GM23338 (cell line): Measurements from ENCODE around the gene CDC14A. TPM values are rescaled to one million over a fixed set of nuclear protein-coding genes. Genes with fewer than 3 reads are reported as not detected.

Experiments used
- ATAC-seq: fragments of 200-7000 bp; cut with Tn5 transposase; 3 replicates; pipeline ENCODE4 v1.9.1; 2020
- DNase-seq: peaks from one replicate; pipeline ENCODE4 v3.0.0-alpha.2; 2015; ENCODE audit warnings: low spot score
- H2AFZ ChIP-seq: fragments of 200-600 bp; sonication (generic); 2 replicates; pipeline ENCODE4 v1.8.0; 2016; ENCODE audit warnings: antibody characterized with exemption, mild to moderate bottlenecking, moderate library complexity
- H3F3A ChIP-seq: fragments of 200-600 bp; sonication (generic); replicated peaks from 2 replicates; pipeline ENCODE4 v1.8.0; 2017; ENCODE audit warnings: antibody characterized with exemption, mixed run types, low read depth
- H3K27ac ChIP-seq: fragments of 200-600 bp; sonication (generic); 2 replicates; pipeline ENCODE4 v1.6.1; 2016; ENCODE audit warnings: low read depth
- H3K27me3 ChIP-seq: fragments of 200-600 bp; sonication (generic); 2 replicates; pipeline ENCODE4 v1.8.0; 2016; ENCODE audit warnings: mild to moderate bottlenecking, mixed run types, moderate library complexity; ENCODE audit not compliant: insufficient read depth
- H3K36me3 ChIP-seq: fragments of 200-600 bp; sonication (generic); 2 replicates; pipeline ENCODE4 v1.8.0; 2016; ENCODE audit warnings: mild to moderate bottlenecking; ENCODE audit not compliant: insufficient read depth
- H3K4me1 ChIP-seq: fragments of 200-600 bp; sonication (generic); 2 replicates; pipeline ENCODE4 v1.8.0; 2016; ENCODE audit warnings: mild to moderate bottlenecking, moderate library complexity; ENCODE audit not compliant: insufficient read depth
- H3K4me2 ChIP-seq: fragments of 200-600 bp; sonication (generic); 2 replicates; pipeline ENCODE4 v1.7.1; 2017; ENCODE audit warnings: mixed run types
- H3K4me3 ChIP-seq: fragments of 200-600 bp; sonication (generic); 2 replicates; pipeline ENCODE4 v1.6.1; 2016; ENCODE audit warnings: mixed run types
- H3K79me2 ChIP-seq: fragments of 200-600 bp; sonication (generic); replicated peaks from 2 replicates; pipeline ENCODE4 v1.8.0; 2017; ENCODE audit warnings: mild to moderate bottlenecking; ENCODE audit not compliant: insufficient read depth
- H3K9me2 ChIP-seq: fragments of 200-600 bp; sonication (generic); 2 replicates; pipeline ENCODE4 v1.8.0; 2017; ENCODE audit not compliant: insufficient read depth
- H4K20me1 ChIP-seq: fragments of 200-600 bp; sonication (generic); replicated peaks from 2 replicates; pipeline ENCODE4 v1.8.0; 2017; ENCODE audit warnings: mild to moderate bottlenecking; ENCODE audit not compliant: insufficient read depth
- H3K27ac Mint-ChIP-seq: 2 replicates; pipeline ENCODE4 v1.8.0; 2020; ENCODE audit warnings: inconsistent platforms, mild to moderate bottlenecking, moderate library complexity, mixed read lengths
- H3K27me3 Mint-ChIP-seq: 3 replicates; pipeline ENCODE4 v1.8.0; 2022; ENCODE audit warnings: low read depth, mild to moderate bottlenecking, moderate library complexity, mixed read lengths, inconsistent platforms; ENCODE audit not compliant: insufficient read depth, poor library complexity
- H3K36me3 Mint-ChIP-seq: 3 replicates; pipeline ENCODE4 v1.8.0; 2021; ENCODE audit warnings: low read depth, mild to moderate bottlenecking, inconsistent platforms, moderate library complexity, mixed read lengths
- H3K4me1 Mint-ChIP-seq: 3 replicates; pipeline ENCODE4 v1.8.0; 2020; ENCODE audit warnings: mild to moderate bottlenecking, inconsistent platforms, mixed read lengths
- H3K4me3 Mint-ChIP-seq: 3 replicates; pipeline ENCODE4 v1.8.0; 2021; ENCODE audit warnings: moderate library complexity, mild to moderate bottlenecking, inconsistent platforms, mixed read lengths
- H3K9me3 Mint-ChIP-seq: 3 replicates; pipeline ENCODE4 v1.8.0; 2020; ENCODE audit warnings: moderate library complexity, mild to moderate bottlenecking, inconsistent platforms, mixed read lengths
- CREB1 ChIP-seq: fragments of 250-450 bp; sonication (Bioruptor Pico); IDR thresholded peaks from 2 replicates; pipeline ENCODE4 v1.5.0; 2020; ENCODE audit warnings: low read depth, mild to moderate bottlenecking, moderate library complexity
- EZH2 ChIP-seq: fragments of 200-600 bp; sonication (generic); IDR thresholded peaks from one replicate; pipeline ENCODE4 v1.8.0; 2017; ENCODE audit warnings: antibody characterized with exemption, mild to moderate bottlenecking, low read depth; ENCODE audit not compliant: unreplicated experiment
- EZH2phosphoT487 ChIP-seq: fragments of 200-600 bp; sonication (generic); IDR thresholded peaks from one replicate; pipeline ENCODE4 v1.8.1; 2018; ENCODE audit warnings: antibody characterized with exemption; ENCODE audit not compliant: unreplicated experiment
- JUNB ChIP-seq: IDR thresholded peaks from one replicate; pipeline ENCODE4 v1.6.1; 2016; ENCODE audit warnings: antibody characterized with exemption; ENCODE audit not compliant: unreplicated experiment
- NANOG ChIP-seq: IDR thresholded peaks from 2 replicates; pipeline ENCODE4 v1.6.1; 2016; ENCODE audit warnings: antibody characterized with exemption, borderline replicate concordance
- POLR2AphosphoS5 ChIP-seq: IDR thresholded peaks from 2 replicates; pipeline ENCODE4 v1.6.1; 2016; ENCODE audit warnings: antibody characterized with exemption, low read depth
- STAT1 ChIP-seq: IDR thresholded peaks from one replicate; pipeline ENCODE4 v1.6.1; 2016; ENCODE audit warnings: antibody characterized with exemption; ENCODE audit not compliant: unreplicated experiment
- ZNF114 ChIP-seq: fragments of 250-450 bp; sonication (Bioruptor Pico); IDR thresholded peaks from 2 replicates; pipeline ENCODE4 v1.5.0; 2020; ENCODE audit warnings: mild to moderate bottlenecking, moderate library complexity
- ZNF331 ChIP-seq: fragments of 250-450 bp; sonication (Bioruptor Pico); IDR thresholded peaks from 2 replicates; pipeline ENCODE4 v1.5.0; 2020; ENCODE audit warnings: low read depth, mild to moderate bottlenecking, moderate library complexity
- polyA plus RNA-seq: library from polyadenylated mRNA; unstranded; fragments of >200 nt; fragmentation: Nextera tagmentation; extraction: Ambion mirVana; gene quantifications from 2 replicates; pipeline ENCODE4 v1.2.1, GENCODE V29; 2016
- total RNA-seq: library from RNA; depleted of rRNA; stranded (reverse); fragments of >200 nt; shearing (Covaris generic); gene quantifications from 2 replicates; pipeline ENCODE4 v1.2.3, GENCODE V29; 2014
- TF ChIP-seq, protein P1 (sequence below): IDR thresholded peaks from one replicate; pipeline ENCODE4 v1.6.1; 2018; ENCODE audit warnings: antibody characterized with exemption; ENCODE audit not compliant: unreplicated experiment
- TF ChIP-seq, protein P2 (sequence below): IDR thresholded peaks from 2 replicates; pipeline ENCODE4 v1.6.1; 2016; ENCODE audit warnings: antibody characterized with exemption
- TF ChIP-seq, protein P3 (sequence below): fragments of 250-450 bp; sonication (Bioruptor Pico); IDR thresholded peaks from 2 replicates; pipeline ENCODE4 v1.5.0; 2020; ENCODE audit warnings: mild to moderate bottlenecking, moderate library complexity
- TF ChIP-seq, protein P4 (sequence below), 2 experiments: fragments of 200-600 bp in 1 of 2; sonication (generic) in 1 of 2; conservative IDR thresholded peaks; 2 replicates each; pipeline versions ENCODE4 v1.5.1 to v1.6.1; 2016 to 2017; ENCODE audit warnings: antibody characterized with exemption in 2 of 2, low read depth in 2 of 2, mild to moderate bottlenecking in 2 of 2, moderate library complexity in 1 of 2

The CDC14A gene
- total and polyA plus RNA-seq, 2 experiments from 2014 or later, result 11.1 to 20.8 TPM

GRCh38 chr1:100482748-100483147 lies 130.4 kb downstream of the CDC14A start:
- Mint-ChIP-seq H3K27me3 (no peaks in the 10 kb centered on the region), H3K4me1 (peaks cover 10% of the 10 kb centered on the region; the same call in 2 of the 3 replicates), H3K9me3 (no peaks in the 10 kb centered on the region), H3K36me3 (peaks cover 6% of the 10 kb centered on the region), H3K4me3 (no peak overlapping the region), H3K27ac (no peak overlapping the region)
- DNase-seq (no peak), ATAC-seq (no peak)
- H2AFZ ChIP-seq, result no peak overlapping the region
- no peak overlapping the region for H3K4me3 ChIP-seq
- H3K27me3 ChIP-seq, result no peaks in the 10 kb centered on the region
- no peaks in the 10 kb centered on the region for H3K79me2 ChIP-seq
- H3K27ac ChIP-seq, result no peak overlapping the region
- no peak for TF ChIP-seq JUNB
- no peak for TF ChIP-seq CREB1 (CRISPR knock-in tag)
- no peak for TF ChIP-seq EZH2
- TF ChIP-seq NANOG, result no peak
- TF ChIP-seq POLR2AphosphoS5, result no peak
- TF ChIP-seq, protein P1, sequence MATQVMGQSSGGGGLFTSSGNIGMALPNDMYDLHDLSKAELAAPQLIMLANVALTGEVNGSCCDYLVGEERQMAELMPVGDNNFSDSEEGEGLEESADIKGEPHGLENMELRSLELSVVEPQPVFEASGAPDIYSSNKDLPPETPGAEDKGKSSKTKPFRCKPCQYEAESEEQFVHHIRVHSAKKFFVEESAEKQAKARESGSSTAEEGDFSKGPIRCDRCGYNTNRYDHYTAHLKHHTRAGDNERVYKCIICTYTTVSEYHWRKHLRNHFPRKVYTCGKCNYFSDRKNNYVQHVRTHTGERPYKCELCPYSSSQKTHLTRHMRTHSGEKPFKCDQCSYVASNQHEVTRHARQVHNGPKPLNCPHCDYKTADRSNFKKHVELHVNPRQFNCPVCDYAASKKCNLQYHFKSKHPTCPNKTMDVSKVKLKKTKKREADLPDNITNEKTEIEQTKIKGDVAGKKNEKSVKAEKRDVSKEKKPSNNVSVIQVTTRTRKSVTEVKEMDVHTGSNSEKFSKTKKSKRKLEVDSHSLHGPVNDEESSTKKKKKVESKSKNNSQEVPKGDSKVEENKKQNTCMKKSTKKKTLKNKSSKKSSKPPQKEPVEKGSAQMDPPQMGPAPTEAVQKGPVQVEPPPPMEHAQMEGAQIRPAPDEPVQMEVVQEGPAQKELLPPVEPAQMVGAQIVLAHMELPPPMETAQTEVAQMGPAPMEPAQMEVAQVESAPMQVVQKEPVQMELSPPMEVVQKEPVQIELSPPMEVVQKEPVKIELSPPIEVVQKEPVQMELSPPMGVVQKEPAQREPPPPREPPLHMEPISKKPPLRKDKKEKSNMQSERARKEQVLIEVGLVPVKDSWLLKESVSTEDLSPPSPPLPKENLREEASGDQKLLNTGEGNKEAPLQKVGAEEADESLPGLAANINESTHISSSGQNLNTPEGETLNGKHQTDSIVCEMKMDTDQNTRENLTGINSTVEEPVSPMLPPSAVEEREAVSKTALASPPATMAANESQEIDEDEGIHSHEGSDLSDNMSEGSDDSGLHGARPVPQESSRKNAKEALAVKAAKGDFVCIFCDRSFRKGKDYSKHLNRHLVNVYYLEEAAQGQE, result no peak
- TF ChIP-seq, protein P2, sequence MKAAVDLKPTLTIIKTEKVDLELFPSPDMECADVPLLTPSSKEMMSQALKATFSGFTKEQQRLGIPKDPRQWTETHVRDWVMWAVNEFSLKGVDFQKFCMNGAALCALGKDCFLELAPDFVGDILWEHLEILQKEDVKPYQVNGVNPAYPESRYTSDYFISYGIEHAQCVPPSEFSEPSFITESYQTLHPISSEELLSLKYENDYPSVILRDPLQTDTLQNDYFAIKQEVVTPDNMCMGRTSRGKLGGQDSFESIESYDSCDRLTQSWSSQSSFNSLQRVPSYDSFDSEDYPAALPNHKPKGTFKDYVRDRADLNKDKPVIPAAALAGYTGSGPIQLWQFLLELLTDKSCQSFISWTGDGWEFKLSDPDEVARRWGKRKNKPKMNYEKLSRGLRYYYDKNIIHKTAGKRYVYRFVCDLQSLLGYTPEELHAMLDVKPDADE, result no peak
- TF ChIP-seq EZH2phosphoT487, result no peak
- TF ChIP-seq, protein P3, sequence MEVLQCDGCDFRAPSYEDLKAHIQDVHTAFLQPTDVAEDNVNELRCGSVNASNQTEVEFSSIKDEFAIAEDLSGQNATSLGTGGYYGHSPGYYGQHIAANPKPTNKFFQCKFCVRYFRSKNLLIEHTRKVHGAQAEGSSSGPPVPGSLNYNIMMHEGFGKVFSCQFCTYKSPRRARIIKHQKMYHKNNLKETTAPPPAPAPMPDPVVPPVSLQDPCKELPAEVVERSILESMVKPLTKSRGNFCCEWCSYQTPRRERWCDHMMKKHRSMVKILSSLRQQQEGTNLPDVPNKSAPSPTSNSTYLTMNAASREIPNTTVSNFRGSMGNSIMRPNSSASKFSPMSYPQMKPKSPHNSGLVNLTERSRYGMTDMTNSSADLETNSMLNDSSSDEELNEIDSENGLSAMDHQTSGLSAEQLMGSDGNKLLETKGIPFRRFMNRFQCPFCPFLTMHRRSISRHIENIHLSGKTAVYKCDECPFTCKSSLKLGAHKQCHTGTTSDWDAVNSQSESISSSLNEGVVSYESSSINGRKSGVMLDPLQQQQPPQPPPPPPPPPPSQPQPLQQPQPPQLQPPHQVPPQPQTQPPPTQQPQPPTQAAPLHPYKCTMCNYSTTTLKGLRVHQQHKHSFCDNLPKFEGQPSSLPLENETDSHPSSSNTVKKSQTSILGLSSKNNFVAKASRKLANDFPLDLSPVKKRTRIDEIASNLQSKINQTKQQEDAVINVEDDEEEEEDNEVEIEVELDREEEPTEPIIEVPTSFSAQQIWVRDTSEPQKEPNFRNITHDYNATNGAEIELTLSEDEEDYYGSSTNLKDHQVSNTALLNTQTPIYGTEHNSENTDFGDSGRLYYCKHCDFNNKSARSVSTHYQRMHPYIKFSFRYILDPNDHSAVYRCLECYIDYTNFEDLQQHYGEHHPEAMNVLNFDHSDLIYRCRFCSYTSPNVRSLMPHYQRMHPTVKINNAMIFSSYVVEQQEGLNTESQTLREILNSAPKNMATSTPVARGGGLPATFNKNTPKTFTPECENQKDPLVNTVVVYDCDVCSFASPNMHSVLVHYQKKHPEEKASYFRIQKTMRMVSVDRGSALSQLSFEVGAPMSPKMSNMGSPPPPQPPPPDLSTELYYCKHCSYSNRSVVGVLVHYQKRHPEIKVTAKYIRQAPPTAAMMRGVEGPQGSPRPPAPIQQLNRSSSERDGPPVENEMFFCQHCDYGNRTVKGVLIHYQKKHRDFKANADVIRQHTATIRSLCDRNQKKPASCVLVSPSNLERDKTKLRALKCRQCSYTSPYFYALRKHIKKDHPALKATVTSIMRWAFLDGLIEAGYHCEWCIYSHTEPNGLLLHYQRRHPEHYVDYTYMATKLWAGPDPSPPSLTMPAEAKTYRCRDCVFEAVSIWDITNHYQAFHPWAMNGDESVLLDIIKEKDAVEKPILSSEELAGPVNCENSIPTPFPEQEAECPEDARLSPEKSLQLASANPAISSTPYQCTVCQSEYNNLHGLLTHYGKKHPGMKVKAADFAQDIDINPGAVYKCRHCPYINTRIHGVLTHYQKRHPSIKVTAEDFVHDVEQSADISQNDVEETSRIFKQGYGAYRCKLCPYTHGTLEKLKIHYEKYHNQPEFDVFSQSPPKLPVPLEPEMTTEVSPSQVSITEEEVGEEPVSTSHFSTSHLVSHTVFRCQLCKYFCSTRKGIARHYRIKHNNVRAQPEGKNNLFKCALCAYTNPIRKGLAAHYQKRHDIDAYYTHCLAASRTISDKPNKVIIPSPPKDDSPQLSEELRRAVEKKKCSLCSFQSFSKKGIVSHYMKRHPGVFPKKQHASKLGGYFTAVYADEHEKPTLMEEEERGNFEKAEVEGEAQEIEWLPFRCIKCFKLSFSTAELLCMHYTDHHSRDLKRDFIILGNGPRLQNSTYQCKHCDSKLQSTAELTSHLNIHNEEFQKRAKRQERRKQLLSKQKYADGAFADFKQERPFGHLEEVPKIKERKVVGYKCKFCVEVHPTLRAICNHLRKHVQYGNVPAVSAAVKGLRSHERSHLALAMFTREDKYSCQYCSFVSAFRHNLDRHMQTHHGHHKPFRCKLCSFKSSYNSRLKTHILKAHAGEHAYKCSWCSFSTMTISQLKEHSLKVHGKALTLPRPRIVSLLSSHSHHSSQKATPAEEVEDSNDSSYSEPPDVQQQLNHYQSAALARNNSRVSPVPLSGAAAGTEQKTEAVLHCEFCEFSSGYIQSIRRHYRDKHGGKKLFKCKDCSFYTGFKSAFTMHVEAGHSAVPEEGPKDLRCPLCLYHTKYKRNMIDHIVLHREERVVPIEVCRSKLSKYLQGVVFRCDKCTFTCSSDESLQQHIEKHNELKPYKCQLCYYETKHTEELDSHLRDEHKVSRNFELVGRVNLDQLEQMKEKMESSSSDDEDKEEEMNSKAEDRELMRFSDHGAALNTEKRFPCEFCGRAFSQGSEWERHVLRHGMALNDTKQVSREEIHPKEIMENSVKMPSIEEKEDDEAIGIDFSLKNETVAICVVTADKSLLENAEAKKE (CRISPR knock-in tag), result no peak
- no peak for TF ChIP-seq ZNF114 (CRISPR knock-in tag)
- TF ChIP-seq STAT1, result no peak
- TF ChIP-seq, protein P4, sequence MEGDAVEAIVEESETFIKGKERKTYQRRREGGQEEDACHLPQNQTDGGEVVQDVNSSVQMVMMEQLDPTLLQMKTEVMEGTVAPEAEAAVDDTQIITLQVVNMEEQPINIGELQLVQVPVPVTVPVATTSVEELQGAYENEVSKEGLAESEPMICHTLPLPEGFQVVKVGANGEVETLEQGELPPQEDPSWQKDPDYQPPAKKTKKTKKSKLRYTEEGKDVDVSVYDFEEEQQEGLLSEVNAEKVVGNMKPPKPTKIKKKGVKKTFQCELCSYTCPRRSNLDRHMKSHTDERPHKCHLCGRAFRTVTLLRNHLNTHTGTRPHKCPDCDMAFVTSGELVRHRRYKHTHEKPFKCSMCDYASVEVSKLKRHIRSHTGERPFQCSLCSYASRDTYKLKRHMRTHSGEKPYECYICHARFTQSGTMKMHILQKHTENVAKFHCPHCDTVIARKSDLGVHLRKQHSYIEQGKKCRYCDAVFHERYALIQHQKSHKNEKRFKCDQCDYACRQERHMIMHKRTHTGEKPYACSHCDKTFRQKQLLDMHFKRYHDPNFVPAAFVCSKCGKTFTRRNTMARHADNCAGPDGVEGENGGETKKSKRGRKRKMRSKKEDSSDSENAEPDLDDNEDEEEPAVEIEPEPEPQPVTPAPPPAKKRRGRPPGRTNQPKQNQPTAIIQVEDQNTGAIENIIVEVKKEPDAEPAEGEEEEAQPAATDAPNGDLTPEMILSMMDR (conservative IDR thresholded peaks at IDR 0.05; ENCODE audit: low read depth in 2 of 2), result no peak
- no peak for TF ChIP-seq ZNF331 (CRISPR knock-in tag)
- H3K4me1 ChIP-seq, result peaks cover 10% of the 10 kb centered on the region
- 0 out of 2 replicates have a peak, but pooled peaks cover 2% of the 10 kb centered on the region for H4K20me1 ChIP-seq
- H3K4me2 ChIP-seq, result no peak overlapping the region
- H3F3A ChIP-seq, result no peaks in the 10 kb centered on the region
- no peaks in the 10 kb centered on the region for H3K9me2 ChIP-seq
- no peaks in the 10 kb centered on the region for H3K36me3 ChIP-seq
